IMR-90 (cell line): ENCODE data around the gene SLC66A2. TPM values are rescaled to one million over a fixed set of nuclear protein-coding genes. Genes with fewer than 3 reads are reported as not detected.

Experiments
- ATAC-seq: fragments of 200-7000 bp; cut with Tn5 transposase; 2 replicates; pipeline ENCODE4 v1.9.1; 2020; ENCODE audit warnings: low read depth, mild to moderate bottlenecking, moderate library complexity
- BruUV-seq: library from RNA; stranded (reverse); fragments of 400-500 nt; replicated peaks from 2 replicates; lab custom pipeline; 2021; lab: Mats Ljungman, UMichigan
- CTCF ChIA-PET: fragments of 300-600 bp; formaldehyde crosslinking; extraction: SDS; loops from one replicate; lab custom pipeline; 2021; ENCODE audit warnings: antibody characterized with exemption; lab: Yijun Ruan, JAX
- POLR2A ChIA-PET: fragments of 300-600 bp; sonication (Branson Sonifier 250); formaldehyde crosslinking; loops from one replicate; lab custom pipeline; 2022; ENCODE audit warnings: antibody characterized with exemption; ENCODE audit not compliant: unreplicated experiment; lab: Charles Lee
- DNase-seq: peaks from one replicate; pipeline ENCODE4 v3.0.0; 2013
- H2AFZ ChIP-seq: replicated peaks from 2 replicates; pipeline ENCODE3; 2013; ENCODE audit warnings: low read length, mild to moderate bottlenecking; ENCODE audit not compliant: poor library complexity
- H2AK5ac ChIP-seq: 2 replicates; pipeline ENCODE4 v1.6.1; 2013; ENCODE audit warnings: low read depth, low read length, inconsistent platforms
- H2AK9ac ChIP-seq: replicated peaks from 2 replicates; pipeline ENCODE3; 2013; ENCODE audit warnings: mild to moderate bottlenecking, low read depth, low read length, moderate library complexity; ENCODE audit not compliant: poor library complexity
- H2BK120ac ChIP-seq: 2 replicates; pipeline ENCODE4 v1.6.1; 2013; ENCODE audit warnings: low read depth, low read length, inconsistent platforms
- H2BK15ac ChIP-seq: 3 replicates; pipeline ENCODE4 v1.6.1; 2013; ENCODE audit warnings: low read depth, low read length, inconsistent platforms
- H2BK20ac ChIP-seq: 2 replicates; pipeline ENCODE4 v1.6.1; 2013; ENCODE audit warnings: low read depth, mild to moderate bottlenecking, inconsistent platforms, low read length, moderate library complexity
- H2BK5ac ChIP-seq: 2 replicates; pipeline ENCODE4 v1.6.1; 2013; ENCODE audit warnings: mild to moderate bottlenecking, low read depth, low read length, inconsistent platforms; ENCODE audit not compliant: poor library complexity, severe bottlenecking
- H3K14ac ChIP-seq: replicated peaks from 2 replicates; pipeline ENCODE4 v1.6.1; 2013; ENCODE audit warnings: low read depth, low read length, inconsistent platforms
- H3K18ac ChIP-seq: 2 replicates; pipeline ENCODE4 v1.6.1; 2013; ENCODE audit warnings: low read depth, low read length, control low read depth
- H3K23ac ChIP-seq: 2 replicates; pipeline ENCODE4 v1.6.1; 2013; ENCODE audit warnings: low read depth, low read length, inconsistent platforms
- H3K27ac ChIP-seq: 2 replicates; pipeline ENCODE4 v1.5.1; 2013; ENCODE audit warnings: mild to moderate bottlenecking, control low read depth, low read length; ENCODE audit not compliant: insufficient read depth
- H3K27me3 ChIP-seq: 2 replicates; pipeline ENCODE4 v1.6.1; 2013; ENCODE audit warnings: low read length; ENCODE audit not compliant: control insufficient read depth, insufficient read depth
- H3K36me3 ChIP-seq: 2 replicates; pipeline ENCODE4 v1.6.1; 2013; ENCODE audit warnings: low read length, mixed read lengths; ENCODE audit not compliant: control insufficient read depth, insufficient read depth
- H3K4ac ChIP-seq: 2 replicates; pipeline ENCODE4 v1.6.1; 2013; ENCODE audit warnings: low read depth, low read length, inconsistent platforms
- H3K4me1 ChIP-seq: 2 replicates; pipeline ENCODE4 v1.6.1; 2013; ENCODE audit warnings: low read length, mixed read lengths; ENCODE audit not compliant: control insufficient read depth, insufficient read depth
- H3K4me2 ChIP-seq: 2 replicates; pipeline ENCODE4 v1.6.1; 2013; ENCODE audit warnings: low read depth, mild to moderate bottlenecking, control low read depth, low read length, moderate library complexity
- H3K4me3 ChIP-seq: 2 replicates; pipeline ENCODE4 v1.5.1; 2013; ENCODE audit warnings: low read depth, mild to moderate bottlenecking, control low read depth, low read length, moderate library complexity; ENCODE audit not compliant: insufficient read depth
- H3K56ac ChIP-seq: 2 replicates; pipeline ENCODE4 v1.6.1; 2013; ENCODE audit warnings: low read length, inconsistent platforms; ENCODE audit not compliant: insufficient read depth; ENCODE audit errors: extremely low read depth
- H3K79me1 ChIP-seq, 2 experiments: 2 replicates each; pipeline ENCODE4 v1.6.1; 2013; ENCODE audit warnings: low read length in 2 of 2, inconsistent platforms in 1 of 2, low read depth in 1 of 2
- H3K9ac ChIP-seq: 2 replicates; pipeline ENCODE4 v1.6.1; 2013; ENCODE audit warnings: low read depth, low read length, control low read depth
- H3K9me1 ChIP-seq: 2 replicates; pipeline ENCODE4 v1.6.1; 2013; ENCODE audit warnings: low read length, inconsistent platforms; ENCODE audit not compliant: insufficient read depth
- H3K9me3 ChIP-seq: 2 replicates; pipeline ENCODE4 v1.6.1; 2013; ENCODE audit warnings: low read length; ENCODE audit not compliant: control insufficient read depth, insufficient read depth
- H4K20me1 ChIP-seq: 2 replicates; pipeline ENCODE4 v1.6.1; 2013; ENCODE audit warnings: low read length, inconsistent platforms; ENCODE audit not compliant: insufficient read depth
- H4K5ac ChIP-seq: 2 replicates; pipeline ENCODE4 v1.6.1; 2013; ENCODE audit warnings: mild to moderate bottlenecking, low read depth, low read length, control low read depth
- H4K8ac ChIP-seq, 2 experiments: 2 replicates each; pipeline ENCODE4 v1.6.1; 2013; ENCODE audit warnings: low read depth in 2 of 2, low read length in 2 of 2, control low read depth in 1 of 2, inconsistent platforms in 1 of 2
- H4K91ac ChIP-seq: 2 replicates; pipeline ENCODE4 v1.6.1; 2013; ENCODE audit warnings: low read depth, low read length, inconsistent platforms; ENCODE audit not compliant: insufficient read depth
- BHLHE40 ChIP-seq: fragments of 150-350 bp; IDR thresholded peaks from 2 replicates; pipeline ENCODE4 v1.6.1; 2016; ENCODE audit warnings: mild to moderate bottlenecking, low read depth, low read length
- CTCF ChIP-seq: conservative IDR thresholded peaks from 2 replicates; pipeline ENCODE4 v1.5.1; 2012; ENCODE audit warnings: mild to moderate bottlenecking, low read depth, low read length, improper control_type of control experiment
- ELK1 ChIP-seq: fragments of 150-350 bp; IDR thresholded peaks from 2 replicates; pipeline ENCODE4 v1.6.1; 2016; ENCODE audit warnings: low read depth, mild to moderate bottlenecking, low read length, moderate library complexity, borderline replicate concordance
- MAFK ChIP-seq: IDR thresholded peaks from 2 replicates; pipeline ENCODE4 v1.6.1; 2012; ENCODE audit warnings: low read depth, low read length, improper control_type of control experiment
- NFE2L2 ChIP-seq: fragments of 150-350 bp; IDR thresholded peaks from 2 replicates; pipeline ENCODE4 v1.6.1; 2016; ENCODE audit warnings: low read depth, mild to moderate bottlenecking, low read length
- POLR2A ChIP-seq: IDR thresholded peaks from 2 replicates; pipeline ENCODE4 v1.6.1; 2012; ENCODE audit warnings: mild to moderate bottlenecking, low read depth, low read length
- RAD21 ChIP-seq: IDR thresholded peaks from 2 replicates; pipeline ENCODE4 v1.6.1; 2012; ENCODE audit warnings: low read length, improper control_type of control experiment
- RCOR1 ChIP-seq: IDR thresholded peaks from 2 replicates; pipeline ENCODE4 v1.6.1; 2012; ENCODE audit warnings: mild to moderate bottlenecking, low read length, improper control_type of control experiment; ENCODE audit not compliant: insufficient replicate concordance
- RFX5 ChIP-seq: IDR thresholded peaks from 2 replicates; pipeline ENCODE4 v1.8.0; 2012; ENCODE audit warnings: low read depth, mild to moderate bottlenecking, low read length, moderate library complexity
- SMC3 ChIP-seq: fragments of 150-350 bp; IDR thresholded peaks from 2 replicates; pipeline ENCODE4 v1.6.1; 2016; ENCODE audit warnings: low read depth, mild to moderate bottlenecking, antibody characterized with exemption, low read length, moderate library complexity
- USF2 ChIP-seq: fragments of 150-350 bp; IDR thresholded peaks from 2 replicates; pipeline ENCODE4 v1.6.1; 2017; ENCODE audit warnings: mild to moderate bottlenecking, antibody characterized with exemption, low read length, low read depth
- WGBS, 2 experiments: methylation state at CpG; one replicate each; pipeline versions ENCODE4 v1.1.5 to v1.1.7; 2013; ENCODE audit warnings: missing lambda C conversion rate in 2 of 2; ENCODE audit not compliant: insufficient read length in 1 of 2; ENCODE audit errors: extremely low coverage in 2 of 2; 5-methylcytosine and 5-hydroxymethylcytosine counted together
- dilution Hi-C: fragments of 300-500 bp; cut with HindIII; formaldehyde crosslinking; loops from one replicate; pipeline ENCODE4 v1.14.3; 2018; ENCODE audit warnings: low sequenced_read_pairs; ENCODE audit not compliant: unreplicated experiment
- in situ Hi-C: fragments of 300-500 bp; cut with MboI; formaldehyde crosslinking; loops from 3 replicates; pipeline ENCODE4 v1.14.3; 2019; ENCODE audit warnings: low sequenced_read_pairs, inconsistent platforms, mixed read lengths
- intact Hi-C: fragments of 100-400 bp; cut with micrococcal nuclease; formaldehyde crosslinking; loops from 2 replicates; pipeline ENCODE4 v1.10.0; 2022
- polyA plus RNA-seq, 3 experiments: library from polyadenylated mRNA; depleted of rRNA; stranded (reverse); fragments of >200 nt; gene quantifications; 2 replicates each; pipeline ENCODE4 v1.2.3, GENCODE V29; 2012; ENCODE audit warnings: low replicate concordance in 1 of 3
- total RNA-seq: library from RNA; depleted of rRNA; stranded (reverse); fragments of >200 nt; gene quantifications from 2 replicates; pipeline ENCODE4 v1.2.3, GENCODE V29; 2012

The SLC66A2 gene
- total and polyA plus RNA-seq, 2 of the 4 experiments (the other 2 are of a cell fraction): 17.6 to 23.5 TPM

GRCh38 chr18:79933765-79934164, 17.7 kb downstream of the SLC66A2 start:
- Histone ChIP-seq H3K9ac (no peak overlapping the region), H3K4me1 (no peaks in the 10 kb centered on the region), H4K91ac (no peak overlapping the region), H3K36me3 (peaks cover 38% of the 10 kb centered on the region), H3K27ac (no peak overlapping the region), H3K27me3 (no peaks in the 10 kb centered on the region), H3K9me3 (peaks cover 23% of the 10 kb centered on the region), H2BK20ac (no peak overlapping the region), H4K8ac (no peak overlapping the region), H2BK120ac (no peak overlapping the region), H3K23ac (no peak overlapping the region), H2AK5ac (no peak overlapping the region), H3K4ac (no peak overlapping the region), H4K20me1 (peaks cover 31% of the 10 kb centered on the region), H2BK15ac (no peak overlapping the region), H3K4me2 (no peak overlapping the region), H3K18ac (no peak overlapping the region), H3K9me1 (peaks cover 6% of the 10 kb centered on the region), H3K79me1 (peaks cover 29 to 59% of the 10 kb centered on the region in 2 experiments), H3K14ac (no peak overlapping the region), H2AFZ (no peak overlapping the region), H2BK5ac (no peak overlapping the region), H3K56ac (no peak overlapping the region), H2AK9ac (no peak overlapping the region), H4K5ac (no peak overlapping the region), H3K4me3 (no peak overlapping the region)
- dilution Hi-C loops: no loop called here
- BruUV-seq: no TSS peak
- TF ChIP-seq BHLHE40 (no peak), SMC3 (no peak), RFX5 (no peak), MAFK (no peak), NFE2L2 (no peak), POLR2A (no peak), RCOR1 (no peak), ELK1 (no peak), USF2 (no peak), RAD21 (no peak), CTCF (no peak)
- intact Hi-C loops: no loop called here
- no peak for ATAC-seq
- in situ Hi-C loops: no loop called here
- ChIA-PET POLR2A (no interaction called here), CTCF (no interaction called here)
- DNase-seq: no peak
- WGBS, 2 experiments: 92% methylated on average over 4 of the region's 10 CpGs; no CpG with 5 or more reads in 1 of the 2 experiments
